ENCODE results near the gene C1orf232.

The C1orf232 gene

GRCh38 chr1:26162220-26162709 is 6.5 kb downstream of the C1orf232 start:
- no peak for TF ChIP-seq CTCF (IDR thresholded peaks at IDR 0.05; ENCODE audit: low read depth, low read length, missing control alignments)
- H3K4me3 ChIP-seq (replicated peaks; ENCODE audit: low read depth, low read length) = peak overlapping the region; percentile 37
- no peak for DNase-seq (ENCODE audit: extremely low read depth, low read depth)

- DNase-seq (ENCODE audit: extremely low read depth, low read depth) = no peak
- peak overlapping the region; percentile 37 for H3K4me3 ChIP-seq (replicated peaks; ENCODE audit: low read depth, low read length)
- TF ChIP-seq CTCF (IDR thresholded peaks at IDR 0.05; ENCODE audit: low read depth, low read length, missing control alignments) = no peak
Measured at GRCh38 chr1:26161415-26162219, 7.1 kb downstream of the C1orf232 start.

GRCh38 chr1:26160527-26161414 is 8.0 kb downstream of the C1orf232 start:
- DNase-seq (ENCODE audit: extremely low read depth, low read depth) = no peak
- H3K4me3 ChIP-seq (replicated peaks; ENCODE audit: low read depth, low read length) = peak overlapping the region; percentile 37
- TF ChIP-seq CTCF (IDR thresholded peaks at IDR 0.05; ENCODE audit: low read depth, low read length, missing control alignments) = no peak

GRCh38 chr1:26159743-26160039 is 9.1 kb downstream of the C1orf232 start:
- DNase-seq (ENCODE audit: extremely low read depth, low read depth) = no peak
- no peak for TF ChIP-seq CTCF (IDR thresholded peaks at IDR 0.05; ENCODE audit: low read depth, low read length, missing control alignments)
- H3K4me3 ChIP-seq (replicated peaks; ENCODE audit: low read depth, low read length) = no peak overlapping the region

- no peak for TF ChIP-seq CTCF (IDR thresholded peaks at IDR 0.05; ENCODE audit: low read depth, low read length, missing control alignments)
- H3K4me3 ChIP-seq (replicated peaks; ENCODE audit: low read depth, low read length) = no peak within 1 kb of the TSS
- DNase-seq (ENCODE audit: extremely low read depth, low read depth) = no peak
Measured at GRCh38 chr1:26158908-26159742, 9.6 kb downstream of the C1orf232 start, which contains the start of gene FAM110D. Gene FAM110D (plus strand): TSS chr1:26159079. CDS start chr1:26161292, 2,213 bp downstream.

- no peak for TF ChIP-seq CTCF (IDR thresholded peaks at IDR 0.05; ENCODE audit: low read depth, low read length, missing control alignments)
Measured at GRCh38 chr1:26158271-26158907, 10.4 kb downstream of the C1orf232 start.

More at GRCh38 chr1:26158271-26158907, 10.4 kb downstream of the C1orf232 start:
- DNase-seq (ENCODE audit: extremely low read depth, low read depth) = no peak
- no peak overlapping the region for H3K4me3 ChIP-seq (replicated peaks; ENCODE audit: low read depth, low read length)
